ENCODE measurements around the gene OPCML.
"Not testable (repeated sequence)": the region's sequence is repeated elsewhere in the genome, so short reads cannot be mapped to it uniquely, and the experiment has no call there.

The OPCML gene

DNA sequence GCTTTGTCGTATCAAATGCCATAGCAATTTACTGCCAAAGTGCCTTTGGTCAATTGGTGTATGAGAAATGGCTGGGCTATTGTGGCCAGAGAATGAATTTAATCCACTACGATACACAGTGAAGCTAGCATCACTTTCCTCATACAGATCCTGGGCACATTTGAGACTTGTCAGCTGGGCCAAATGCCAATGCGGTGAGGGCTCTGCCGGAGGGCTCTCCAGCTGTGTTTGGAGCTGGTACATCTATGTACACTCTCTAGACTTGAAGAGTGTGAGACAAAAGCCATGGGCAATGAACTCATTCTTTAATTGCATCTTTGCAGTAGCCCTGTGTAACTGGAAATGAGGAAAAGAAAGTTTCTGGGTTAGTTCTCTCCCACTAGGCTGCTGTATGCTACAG, 1109.0 kb downstream of the OPCML start:
- no peak for DNase-seq (ENCODE audit: low read depth)

DNA sequence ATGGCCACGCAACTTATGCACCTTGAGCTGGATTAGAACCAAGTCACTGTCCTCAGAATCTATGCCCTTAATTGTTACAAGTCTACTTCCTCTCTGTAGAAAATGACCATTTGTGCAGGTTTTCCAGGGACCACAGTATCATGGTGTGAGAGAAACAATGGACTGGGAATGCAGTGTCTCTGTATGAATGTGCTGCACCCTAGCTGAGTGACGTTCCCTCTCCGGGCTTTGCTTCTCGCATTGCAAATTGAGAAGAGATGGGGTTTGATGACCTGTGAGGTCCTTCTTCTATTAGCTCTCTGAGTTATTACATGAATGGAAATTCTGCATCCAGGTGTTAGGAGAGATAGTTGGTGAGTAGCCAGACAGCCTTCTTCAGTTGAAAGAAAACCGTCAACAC, 1109.6 kb downstream of the OPCML start:
- DNase-seq (ENCODE audit: low read depth) = no peak

DNA sequence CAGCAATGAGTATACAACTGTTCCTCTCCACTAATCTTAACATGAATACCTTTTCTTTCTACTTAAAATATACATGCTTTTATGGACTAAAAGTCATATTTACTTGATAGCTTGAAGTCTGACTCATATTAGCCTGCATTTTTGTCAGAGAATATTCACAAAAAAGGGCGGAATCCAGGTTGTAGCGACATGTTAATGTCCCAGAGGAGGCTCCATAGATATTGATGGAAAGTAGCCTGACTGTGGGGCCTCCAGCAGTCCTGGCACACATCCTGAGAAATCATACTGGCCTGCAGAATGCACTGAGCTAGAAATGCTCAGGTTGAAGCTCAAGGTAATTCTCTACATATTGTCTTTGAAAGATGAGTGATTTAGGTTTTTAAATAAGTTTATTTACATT, 1110.7 kb downstream of the OPCML start:
- no peak for DNase-seq (ENCODE audit: low read depth)

DNA sequence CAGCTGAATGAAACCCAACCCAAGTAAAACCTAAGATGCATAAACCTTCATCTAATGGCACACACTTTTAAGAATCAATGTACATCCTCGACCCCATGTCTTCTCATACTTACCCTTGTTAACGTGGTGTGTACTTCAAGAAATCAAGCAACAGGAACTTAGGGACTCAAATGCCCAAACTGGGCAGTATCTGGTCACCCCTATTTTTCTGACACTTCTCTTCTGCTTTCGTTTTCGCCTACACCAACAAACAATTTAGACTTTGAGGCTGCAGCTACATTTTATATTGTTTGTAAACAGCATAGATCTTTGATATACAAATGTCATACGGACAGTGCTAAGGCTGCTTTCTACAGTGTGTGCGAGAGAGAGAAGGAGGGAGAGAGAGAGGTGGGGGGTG, 1117.8 kb downstream of the OPCML start:
- DNase-seq (ENCODE audit: low read depth) = no peak

DNA sequence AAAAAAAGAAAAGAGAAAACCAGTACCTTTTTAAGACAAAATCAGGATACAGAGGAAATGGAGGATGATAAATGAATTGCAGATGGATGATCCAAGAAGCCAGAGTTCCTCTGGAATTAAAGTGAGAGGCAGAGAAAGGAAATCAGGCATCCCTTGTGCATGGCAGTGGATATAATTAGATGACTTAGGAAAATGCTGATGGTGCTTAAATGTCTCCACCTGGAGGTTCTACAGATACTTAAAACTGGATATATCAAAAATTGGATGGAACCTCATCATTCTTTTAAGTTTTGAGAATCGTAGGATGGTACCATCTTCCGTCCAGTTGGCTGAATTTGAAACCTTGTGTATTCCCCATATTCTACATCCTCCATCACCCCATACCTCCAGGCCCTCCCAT, 1121.9 kb downstream of the OPCML start:
- no peak for DNase-seq (ENCODE audit: low read depth)

DNA sequence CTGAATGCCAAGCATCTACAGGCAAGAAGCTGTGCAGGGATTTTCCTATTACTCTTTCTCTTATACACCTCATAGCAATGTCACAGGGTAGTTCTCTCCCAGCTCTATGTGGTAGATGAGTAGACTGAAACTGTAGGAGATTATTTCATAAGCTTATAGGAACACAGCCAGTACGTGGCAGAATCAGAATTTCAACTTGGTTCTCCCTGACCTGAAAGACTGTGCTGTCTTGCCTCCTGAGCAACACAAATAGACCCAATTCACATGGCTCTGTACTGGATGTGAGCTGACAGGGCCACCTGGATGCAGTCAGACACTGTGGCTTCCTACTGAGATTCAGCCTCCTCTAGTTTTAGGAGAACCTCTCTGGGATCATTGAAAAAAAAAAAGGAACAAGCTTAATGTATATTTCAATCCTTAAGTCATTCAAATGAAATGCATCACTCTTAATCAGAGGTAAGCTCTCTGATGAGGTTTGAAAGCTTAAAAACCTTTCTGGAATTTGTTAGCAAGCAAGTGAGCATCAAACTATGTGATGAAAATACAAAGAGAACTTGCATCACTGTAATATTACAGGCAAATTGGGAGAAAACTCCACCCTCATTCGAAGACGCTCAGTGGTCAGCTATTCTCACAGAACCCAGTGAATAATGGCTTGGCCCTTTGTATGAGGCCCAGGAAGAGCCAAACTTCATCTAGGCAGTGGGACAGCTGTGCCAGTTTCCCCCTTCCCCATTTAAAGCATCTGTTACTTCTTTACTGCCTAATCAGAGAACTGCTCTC, 1122.5 kb downstream of the OPCML start:
- no peak for DNase-seq (ENCODE audit: low read depth)

DNA sequence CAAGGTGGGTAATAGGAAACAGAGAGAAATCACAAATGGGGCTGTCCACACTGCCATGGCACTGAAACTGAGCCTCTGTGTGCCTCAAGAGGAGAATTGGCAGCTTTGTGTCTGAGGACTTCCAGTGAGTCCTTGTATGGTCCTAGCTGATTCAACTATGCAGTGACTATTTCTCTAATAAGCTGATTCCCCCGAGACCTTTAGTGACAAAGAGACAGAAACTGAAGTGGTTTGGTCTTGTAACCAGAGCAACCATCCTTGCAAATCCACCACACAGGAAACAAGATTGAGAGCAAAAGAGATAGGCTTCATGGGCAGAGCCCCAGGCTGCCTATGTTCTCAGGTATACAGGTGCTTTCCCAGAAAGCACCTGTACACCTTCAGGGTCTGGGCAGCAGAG, 1123.4 kb downstream of the OPCML start:
- no peak for DNase-seq (ENCODE audit: low read depth)

DNA sequence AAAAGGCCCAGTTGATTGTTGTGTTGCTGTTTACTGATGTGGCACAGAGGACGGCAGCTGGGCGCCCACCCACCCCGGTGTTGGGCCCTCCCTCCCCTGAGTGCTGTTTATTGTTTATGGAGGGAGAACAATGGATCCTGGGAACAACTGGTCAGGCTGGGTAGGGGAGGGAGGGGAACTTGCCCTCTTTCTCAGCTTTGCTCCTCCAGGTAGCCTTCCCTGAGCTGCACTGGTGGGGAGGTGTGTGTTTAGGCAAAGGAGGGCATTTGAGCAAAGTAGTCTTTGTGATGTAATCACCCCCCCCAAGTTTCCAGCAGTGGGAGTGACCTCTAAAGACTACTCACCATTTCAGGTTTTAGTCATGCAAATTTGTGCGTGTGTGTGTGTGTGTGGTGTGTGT, 1126.6 kb downstream of the OPCML start:
- no peak for DNase-seq (ENCODE audit: low read depth)

DNA sequence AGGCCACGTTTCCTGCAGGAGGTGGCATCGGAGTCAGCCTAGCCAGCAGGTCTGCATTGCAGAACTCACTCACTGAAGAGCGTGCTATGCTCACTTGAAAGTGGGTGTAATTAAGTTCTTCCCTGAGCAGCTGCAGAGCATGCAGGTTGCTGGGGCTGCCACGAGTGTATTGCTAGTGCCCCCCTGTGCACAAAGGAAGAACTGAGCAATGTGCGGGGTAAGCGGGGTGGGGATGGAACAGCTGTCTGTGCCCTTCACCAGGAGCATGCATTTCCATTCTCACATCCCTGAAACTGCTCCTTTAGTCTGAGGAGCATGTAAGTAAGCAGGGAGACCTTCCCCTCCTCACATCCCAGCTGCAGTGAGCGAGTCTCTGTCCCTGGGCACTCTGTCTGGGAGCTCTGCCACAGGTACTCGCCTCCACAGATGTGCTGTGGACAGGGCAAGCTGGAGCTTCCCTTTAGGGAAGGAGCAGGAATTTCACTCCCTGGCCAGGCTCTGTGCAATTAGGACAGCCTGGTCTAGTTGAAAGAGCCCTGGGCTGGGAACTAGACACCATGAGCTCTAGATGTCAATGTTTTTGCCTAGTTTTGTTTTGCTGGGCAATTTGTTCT, 1130.1 kb downstream of the OPCML start:
- peak; percentile 12 for DNase-seq (ENCODE audit: low read depth)

DNA sequence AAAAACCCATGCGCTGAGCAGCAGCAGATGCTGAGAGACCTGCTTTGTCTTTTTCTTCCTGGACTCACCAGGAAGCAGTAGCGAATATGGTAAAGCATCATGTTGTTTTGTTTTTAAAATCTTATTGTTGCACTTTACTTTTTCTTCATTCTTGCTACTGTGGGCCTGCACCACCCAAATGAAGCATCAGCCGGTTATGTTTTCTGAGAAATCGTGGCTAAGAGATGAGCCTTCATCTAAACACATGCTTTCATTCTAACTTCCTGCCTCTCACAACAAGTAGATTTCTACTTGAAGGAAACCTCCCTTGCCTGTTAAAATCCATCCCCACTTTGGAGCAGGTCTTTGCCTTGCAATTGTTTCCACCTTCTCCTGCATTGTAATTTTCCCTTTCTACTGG, 1136.0 kb downstream of the OPCML start:
- DNase-seq (ENCODE audit: low read depth) = no peak

DNA sequence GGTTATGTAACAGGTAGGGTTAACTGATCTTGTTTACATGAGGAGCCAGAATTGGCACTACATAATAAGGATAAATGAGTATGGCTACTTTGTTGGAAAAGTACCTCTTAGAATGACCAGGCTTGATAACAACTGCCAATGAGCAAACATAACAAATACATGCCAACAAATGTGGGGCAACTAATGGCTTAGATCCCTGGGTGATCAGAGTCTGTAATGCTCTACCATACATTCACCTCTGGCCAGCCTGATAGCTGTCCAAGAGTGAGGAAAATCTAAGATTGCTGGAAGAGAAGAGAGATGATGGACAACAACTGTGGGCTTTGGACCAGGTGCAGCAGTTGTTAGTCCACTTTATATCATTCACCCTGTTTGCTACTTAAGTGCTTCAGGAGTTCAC, 1136.9 kb downstream of the OPCML start:
- DNase-seq (ENCODE audit: low read depth) = no peak

DNA sequence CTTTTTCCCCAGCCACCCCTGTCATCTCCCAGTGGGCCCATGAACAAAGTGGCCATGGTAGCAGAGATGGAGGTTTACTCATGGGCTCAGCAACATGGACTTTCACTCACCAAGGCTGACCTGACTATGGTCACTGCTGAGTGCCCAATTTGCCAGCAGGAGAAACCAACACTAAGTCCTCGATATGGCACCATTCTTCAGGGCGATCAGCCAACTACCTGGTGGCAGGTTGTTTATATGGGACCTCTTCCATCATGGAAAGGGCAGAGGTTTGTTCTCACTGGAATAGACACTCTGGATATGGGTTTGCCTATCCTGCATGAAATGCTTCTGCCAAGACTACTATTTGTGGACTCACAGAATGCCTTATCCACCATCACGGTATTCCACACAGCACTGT, 1152.8 kb downstream of the OPCML start:
- DNase-seq (ENCODE audit: low read depth) = no peak

DNA sequence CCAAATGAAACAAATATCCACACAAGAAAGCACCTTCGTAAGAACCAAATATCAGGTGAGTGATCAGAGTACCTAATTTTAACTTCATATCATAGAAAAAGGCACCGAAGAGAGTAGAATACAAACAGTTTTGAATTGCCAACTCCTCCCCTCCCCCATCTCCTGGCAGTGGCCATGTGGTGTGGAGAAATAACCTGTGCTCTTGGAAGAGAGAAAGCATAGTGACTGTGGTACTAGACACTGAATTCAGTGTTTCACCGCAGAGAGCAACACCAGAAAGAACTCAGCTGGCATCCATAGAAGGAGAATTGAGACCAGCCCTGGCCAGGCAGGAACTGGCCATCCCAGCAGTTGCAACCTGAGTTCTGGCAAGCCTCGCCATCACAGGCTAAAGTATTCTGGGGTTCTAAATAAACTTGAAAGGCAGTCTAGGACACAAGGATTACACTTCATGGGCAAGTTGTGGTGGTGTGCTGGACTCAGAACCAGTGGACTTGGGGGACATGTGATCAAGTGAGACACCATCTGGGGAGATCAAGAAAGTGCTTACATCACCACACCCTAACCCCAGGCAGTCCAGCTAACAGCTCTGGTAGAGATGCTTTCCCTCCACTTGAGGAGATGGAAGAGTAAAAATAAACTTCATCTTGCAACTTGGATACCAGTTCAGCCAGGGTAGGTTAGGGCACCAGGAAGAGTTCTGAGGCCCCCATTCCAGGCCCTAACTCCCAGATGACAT, 1158.7 kb downstream of the OPCML start:
- no peak for DNase-seq (ENCODE audit: low read depth)

DNA sequence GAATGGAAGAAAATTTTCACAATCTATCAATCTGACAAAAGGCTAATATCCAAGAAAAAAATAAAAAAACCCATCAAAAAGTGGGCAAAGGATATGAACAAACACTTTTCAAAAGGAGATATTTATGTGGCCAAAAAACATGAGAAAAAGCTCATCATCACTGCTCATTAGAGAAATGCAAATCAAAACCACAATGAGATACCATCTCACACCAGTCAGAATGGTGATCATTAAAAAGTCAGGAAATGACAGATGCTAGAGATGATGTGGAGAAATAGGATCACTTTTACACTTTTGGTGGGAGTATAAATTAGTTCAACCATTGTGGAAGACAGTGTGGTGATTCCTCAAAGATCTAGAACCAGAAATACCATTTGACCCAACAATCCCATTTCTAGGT, 1162.2 kb downstream of the OPCML start:
- not testable (repeated sequence) for DNase-seq (ENCODE audit: low read depth)

DNA sequence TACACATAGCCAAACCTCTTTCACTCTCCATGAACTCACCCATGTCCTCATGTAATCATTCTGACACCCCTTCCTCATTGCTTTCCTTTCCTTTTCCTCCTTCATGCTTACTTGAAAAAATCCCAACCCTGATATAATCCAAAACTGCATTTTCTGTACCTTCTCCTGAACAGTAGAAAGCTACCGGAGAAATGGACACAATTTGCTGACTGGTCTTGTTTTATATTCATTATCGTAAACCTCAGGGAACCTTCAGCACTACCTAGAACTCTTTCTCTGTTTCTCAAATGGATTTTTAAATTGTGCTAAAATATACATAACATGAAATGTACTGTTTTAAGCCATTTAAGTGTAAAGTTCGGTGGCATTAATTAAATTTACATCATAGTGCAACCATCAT, 1165.0 kb downstream of the OPCML start:
- DNase-seq (ENCODE audit: low read depth) = no peak

DNA sequence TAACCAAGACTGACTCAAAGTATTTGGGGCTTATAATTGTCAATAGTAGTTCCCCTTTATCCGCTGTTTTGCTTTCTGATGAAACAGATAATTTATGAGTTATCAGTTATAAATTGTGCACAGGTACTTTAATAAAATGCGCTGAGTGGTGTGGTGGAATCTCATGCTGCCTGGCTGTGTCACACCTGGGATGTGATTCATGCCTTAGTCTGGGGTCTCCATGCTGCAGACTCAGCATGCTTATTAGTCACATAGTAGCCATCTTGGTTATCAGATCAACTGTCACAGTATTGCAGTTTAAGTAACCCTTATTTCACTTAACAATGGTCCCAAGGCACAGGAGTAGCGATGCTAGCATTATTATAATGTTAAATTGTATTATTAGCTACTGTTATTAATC, 1166.7 kb downstream of the OPCML start:
- DNase-seq (ENCODE audit: low read depth) = no peak

Data from iris pigment epithelial cell (primary cell).